GM12878 (cell line): ENCODE results near the gene HSD3B1. TPM values are rescaled to one million over a fixed set of nuclear protein-coding genes. Genes with fewer than 3 reads are reported as not detected.

Source experiments
- ATAC-seq: fragments of 200-7000 bp; cut with Tn5 transposase; 3 replicates; pipeline ENCODE4 v1.9.1; 2020; ENCODE audit warnings: mild to moderate bottlenecking, moderate library complexity
- BruUV-seq: library from RNA; stranded (reverse); fragments of 400-500 nt; replicated peaks from 2 replicates; lab custom pipeline; 2021; lab: Mats Ljungman, UMichigan
- CTCF ChIA-PET: fragments of 300-600 bp; sonication (Branson Sonifier 250); formaldehyde crosslinking; extraction: SDS; loops from one replicate; lab custom pipeline; 2021; ENCODE audit warnings: inconsistent platforms; lab: Yijun Ruan, JAX
- POLR2A ChIA-PET: fragments of 350-600 bp; formaldehyde crosslinking; extraction: SDS; loops from one replicate; lab custom pipeline; 2021; ENCODE audit warnings: inconsistent platforms; lab: Charles Lee
- RAD21 ChIA-PET: fragments of 300-600 bp; sonication (Branson Sonifier 250); formaldehyde crosslinking; loops from one replicate; lab custom pipeline; 2023; ENCODE audit warnings: antibody characterized with exemption; ENCODE audit not compliant: unreplicated experiment; lab: Charles Lee
- SMC1A ChIA-PET: fragments of 300-600 bp; sonication (Branson Sonifier 250); formaldehyde crosslinking; loops from one replicate; lab custom pipeline; 2023; ENCODE audit not compliant: unreplicated experiment, uncharacterized antibody; lab: Charles Lee
- DNase-seq: peaks from one replicate; pipeline ENCODE4 v3.0.0-alpha.2; 2011; ENCODE audit warnings: low read depth, low spot score
- FAIRE-seq: peaks from 3 replicates; lab custom pipeline; 2011; peaks lifted over from hg19 to GRCh38; lab: Jason Lieb, UNC
- H2AFZ ChIP-seq: 2 replicates; pipeline ENCODE4 v1.6.0; 2011; ENCODE audit warnings: low read depth, low read length, control low read depth; ENCODE audit not compliant: control insufficient read depth
- H3K27ac ChIP-seq: 2 replicates; pipeline ENCODE4 v1.5.1; 2011; ENCODE audit warnings: control low read depth; ENCODE audit not compliant: control insufficient read depth, insufficient read depth
- H3K27me3 ChIP-seq, 2 experiments: replicated peaks in 1 of 2; 2 replicates each; pipeline versions ENCODE4 v1.6.0 to v1.6.1; 2011; ENCODE audit warnings: low read length in 1 of 2; ENCODE audit not compliant: control insufficient read depth in 2 of 2, insufficient read depth in 2 of 2
- H3K36me3 ChIP-seq, 2 experiments: 2 replicates each; pipeline ENCODE4 v1.5.1; 2011; ENCODE audit warnings: low read length in 1 of 2; ENCODE audit not compliant: control insufficient read depth in 2 of 2, insufficient read depth in 2 of 2
- H3K4me1 ChIP-seq: 2 replicates; pipeline ENCODE4 v1.6.1; 2011; ENCODE audit warnings: mild to moderate bottlenecking, low read length, moderate library complexity, mixed read lengths; ENCODE audit not compliant: control insufficient read depth, insufficient read depth
- H3K4me2 ChIP-seq: 2 replicates; pipeline ENCODE4 v1.6.0; 2011; ENCODE audit warnings: control low read depth; ENCODE audit not compliant: control insufficient read depth, insufficient read depth
- H3K4me3 ChIP-seq: fragments of 200-600 bp; sonication (generic); 2 replicates; pipeline ENCODE4 v1.5.1; 2016
- H3K79me2 ChIP-seq: 2 replicates; pipeline ENCODE4 v1.6.0; 2011; ENCODE audit warnings: low read length; ENCODE audit not compliant: control insufficient read depth, insufficient read depth
- H3K9ac ChIP-seq: 2 replicates; pipeline ENCODE4 v1.8.0; 2011; ENCODE audit warnings: low read length, control low read depth, mixed read lengths; ENCODE audit not compliant: control insufficient read depth, insufficient read depth
- H3K9me3 ChIP-seq: replicated peaks from 3 replicates; pipeline ENCODE4 v1.5.1; 2011; ENCODE audit warnings: mild to moderate bottlenecking, low read length; ENCODE audit not compliant: control insufficient read depth, insufficient read depth
- H4K20me1 ChIP-seq: 2 replicates; pipeline ENCODE4 v1.6.0; 2011; ENCODE audit not compliant: control insufficient read depth, insufficient read depth
- BCL3 ChIP-seq: IDR thresholded peaks from 2 replicates; pipeline ENCODE4 v1.6.1; 2011; ENCODE audit warnings: borderline replicate concordance, low read depth, mild to moderate bottlenecking, moderate library complexity, low read length; ENCODE audit not compliant: insufficient read depth, poor library complexity, severe bottlenecking
- FOS ChIP-seq: IDR thresholded peaks from 3 replicates; pipeline ENCODE4 v1.6.1; 2011; ENCODE audit warnings: borderline replicate concordance; ENCODE audit not compliant: insufficient read length; ENCODE audit errors: extremely low read depth
- MYC ChIP-seq: IDR thresholded peaks from 2 replicates; pipeline ENCODE4 v1.6.1; 2011; ENCODE audit warnings: mild to moderate bottlenecking, low read length, moderate library complexity, inconsistent platforms; ENCODE audit not compliant: insufficient read depth, insufficient replicate concordance, insufficient read length, severe bottlenecking
- NKRF ChIP-seq: fragments of 450-650 bp; conservative IDR thresholded peaks from 2 replicates; pipeline ENCODE4 v1.6.1; 2017; ENCODE audit warnings: mild to moderate bottlenecking, moderate library complexity
- PBX3 ChIP-seq: IDR thresholded peaks from 2 replicates; pipeline ENCODE4 v1.6.1; 2011; ENCODE audit warnings: mild to moderate bottlenecking, low read depth, low read length, moderate library complexity; ENCODE audit not compliant: insufficient replicate concordance
- SMAD1 ChIP-seq: fragments of 450-650 bp; IDR thresholded peaks from 2 replicates; pipeline ENCODE4 v1.6.1; 2018; ENCODE audit warnings: mild to moderate bottlenecking, low read depth; ENCODE audit not compliant: partially characterized antibody
- TAF1 ChIP-seq: IDR thresholded peaks from 2 replicates; pipeline ENCODE4 v1.6.1; 2011; ENCODE audit warnings: mild to moderate bottlenecking, low read depth, low read length, borderline replicate concordance
- ZBTB40 ChIP-seq: fragments of 450-650 bp; IDR thresholded peaks from 2 replicates; pipeline ENCODE4 v1.6.1; 2016; ENCODE audit warnings: mild to moderate bottlenecking, moderate library complexity, borderline replicate concordance
- WGBS: methylation state at CpG from one replicate; pipeline ENCODE4 v1.1.6; 2016; ENCODE audit warnings: low lambda C conversion rate; ENCODE audit not compliant: insufficient replicate concordance, insufficient coverage; ENCODE audit errors: missing lambda C conversion rate; 5-methylcytosine and 5-hydroxymethylcytosine counted together
- in situ Hi-C: fragments of 300-500 bp; cut with MboI; formaldehyde crosslinking; loops from 9 replicates; pipeline ENCODE4 v1.14.3; 2018; ENCODE audit warnings: mixed read lengths
- intact Hi-C: fragments of 100-400 bp; cut with micrococcal nuclease; formaldehyde crosslinking; loops from one replicate; pipeline ENCODE4 v1.14.2; 2022; ENCODE audit not compliant: unreplicated experiment
- polyA plus RNA-seq, 11 experiments: library from polyadenylated mRNA; depleted of rRNA in 4 of 11; unstranded in 6 of 11; stranded (reverse) in 5 of 11; fragments of >200 nt; fragmentation: Nextera tagmentation in 4 of 11; fragmentation: Illumina TruSeq in 1 of 11; extraction: Ambion mirVana in 4 of 11; extraction: Trizol in 1 of 11; gene quantifications; 1 replicate in 1 of 11; 2 replicates in 10 of 11; pipeline versions ENCODE4 v1.2.1 to v1.2.3, GENCODE V29; 2011 to 2016; ENCODE audit warnings: inconsistent platforms in 2 of 11, missing spikeins in 2 of 11, low read depth in 1 of 11
- total RNA-seq, 4 experiments: library from RNA; depleted of rRNA in 3 of 4; stranded (reverse); fragments of >200 nt in 3 of 4; fragmentation: Illumina TruSeq in 1 of 4; extraction: Trizol in 1 of 4; gene quantifications; 2 replicates each; pipeline versions ENCODE4 v1.2.1 to v1.2.3, GENCODE V29; 2013 to 2021

HSD3B1 gene
- total and polyA plus RNA-seq, 10 of the 15 experiments (the other 5 are each of a cell fraction or from before 2014, with no cell fraction given): not detected

- Histone ChIP-seq H3K4me1 (no peaks in the 10 kb centered on the region), H3K9ac (no peak overlapping the region), H2AFZ (no peak overlapping the region), H3K27me3 (no peaks in the 10 kb centered on the region; a peak in 1 of 4 replicates), H4K20me1 (no peaks in the 10 kb centered on the region), H3K9me3 (no peaks in the 10 kb centered on the region; the same call in 2 of the 3 replicates), H3K27ac (no peak overlapping the region), H3K36me3 (no peaks in the 10 kb centered on the region), H3K79me2 (no peaks in the 10 kb centered on the region), H3K4me3 (no peak overlapping the region), H3K4me2 (no peak overlapping the region)
- ChIA-PET CTCF (no interaction called here), SMC1A (interaction anchor here (0.9 kb wide), 1 partner anchor 245 kb away, joined by 3 read pairs; no protein-coding TSS in a partner anchor), RAD21 (no interaction called here), POLR2A (no interaction called here)
- ATAC-seq (no peak), DNase-seq (no peak), FAIRE-seq (no peak)
- intact Hi-C loops (no loop called here), in situ Hi-C loops (loop anchor here (5.0 kb wide), 1 partner anchor 35 kb away; no protein-coding TSS in a partner anchor)
- no TSS peak for BruUV-seq
- WGBS: 48% methylated on average over 5 of the region's 5 CpGs
- TF ChIP-seq MYC: no peak
- TF ChIP-seq BCL3: no peak
- no peak for TF ChIP-seq TAF1
- TF ChIP-seq PBX3: no peak
- TF ChIP-seq FOS: no peak
- no peak for TF ChIP-seq SMAD1
- TF ChIP-seq ZBTB40: no peak
- no peak for TF ChIP-seq NKRF
Measured at GRCh38 chr1:119532324-119532910, 25.4 kb downstream of the HSD3B1 start.
